Astrocyte (in vitro differentiated cells and primary cell): ENCODE measurements around the gene ERLIN1.

Experiments
- EZH2 ChIP-seq: IDR thresholded peaks from 2 replicates; pipeline ENCODE4 v1.6.1; 2012; ENCODE audit warnings: mild to moderate bottlenecking, low read length, inconsistent platforms; ENCODE audit not compliant: insufficient read depth
- TF ChIP-seq, protein P1 (sequence below): IDR thresholded peaks from 2 replicates; pipeline ENCODE4 v1.5.1; 2011; ENCODE audit warnings: low read depth, mild to moderate bottlenecking, inconsistent platforms, low read length, moderate library complexity; ENCODE audit not compliant: insufficient read depth

DNA sequence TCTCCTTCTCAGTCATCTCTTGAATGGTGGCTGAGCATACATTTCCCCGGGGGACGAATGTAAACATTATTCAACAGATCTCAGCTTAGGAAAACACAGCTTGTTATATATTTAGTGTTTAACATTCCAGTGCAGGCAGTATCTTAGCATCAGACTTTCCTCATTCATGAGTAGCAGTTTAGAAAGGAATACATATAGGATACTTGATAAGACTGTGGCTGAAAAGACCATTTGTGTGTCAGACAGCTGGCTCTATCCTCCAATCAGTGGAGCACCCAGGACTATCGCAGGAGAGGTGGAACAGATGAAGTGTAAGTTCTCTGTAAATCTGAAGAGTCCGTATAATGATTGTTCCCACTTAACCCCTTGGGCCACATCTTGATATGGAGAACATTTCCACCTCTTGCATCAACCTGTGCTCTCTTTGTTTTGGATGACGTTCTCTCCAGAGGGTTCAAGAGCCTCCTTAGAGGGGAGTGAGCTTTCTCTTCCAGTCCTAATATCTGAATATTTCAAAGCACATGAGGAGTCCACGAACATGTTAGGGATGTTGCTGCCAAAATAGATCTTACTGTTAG lies 34.0 kb downstream of the ERLIN1 start:
- no peak for TF ChIP-seq EZH2
- TF ChIP-seq, protein P1, sequence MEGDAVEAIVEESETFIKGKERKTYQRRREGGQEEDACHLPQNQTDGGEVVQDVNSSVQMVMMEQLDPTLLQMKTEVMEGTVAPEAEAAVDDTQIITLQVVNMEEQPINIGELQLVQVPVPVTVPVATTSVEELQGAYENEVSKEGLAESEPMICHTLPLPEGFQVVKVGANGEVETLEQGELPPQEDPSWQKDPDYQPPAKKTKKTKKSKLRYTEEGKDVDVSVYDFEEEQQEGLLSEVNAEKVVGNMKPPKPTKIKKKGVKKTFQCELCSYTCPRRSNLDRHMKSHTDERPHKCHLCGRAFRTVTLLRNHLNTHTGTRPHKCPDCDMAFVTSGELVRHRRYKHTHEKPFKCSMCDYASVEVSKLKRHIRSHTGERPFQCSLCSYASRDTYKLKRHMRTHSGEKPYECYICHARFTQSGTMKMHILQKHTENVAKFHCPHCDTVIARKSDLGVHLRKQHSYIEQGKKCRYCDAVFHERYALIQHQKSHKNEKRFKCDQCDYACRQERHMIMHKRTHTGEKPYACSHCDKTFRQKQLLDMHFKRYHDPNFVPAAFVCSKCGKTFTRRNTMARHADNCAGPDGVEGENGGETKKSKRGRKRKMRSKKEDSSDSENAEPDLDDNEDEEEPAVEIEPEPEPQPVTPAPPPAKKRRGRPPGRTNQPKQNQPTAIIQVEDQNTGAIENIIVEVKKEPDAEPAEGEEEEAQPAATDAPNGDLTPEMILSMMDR = no peak
